ENCODE measurements around the gene DOCK9. TPM values are rescaled to one million over a fixed set of nuclear protein-coding genes. Genes with fewer than 3 reads are reported as not detected.

DOCK9 gene
- total and polyA plus RNA-seq, 2 donors (not counting 3 experiments of a cell fraction or from before 2014, with no cell fraction given) = 147 to 323 TPM

GRCh38 chr13:98787173-98787572, 190.7 kb downstream of the DOCK9 start:
- Histone ChIP-seq H4K20me1 (replicated peaks; ENCODE audit: control insufficient read depth, extremely low read depth, insufficient read depth, low read length) (no peaks in the 10 kb centered on the region), H3K27ac (ENCODE audit: insufficient read depth, low read depth, low read length) (no peak overlapping the region), H3K9ac (replicated peaks; ENCODE audit: extremely low read depth, insufficient read depth, low read length) (no peak overlapping the region), H3K4me2 (ENCODE audit: insufficient read depth, low read length) (no peak overlapping the region), H3K9me3 (replicated peaks; ENCODE audit: control insufficient read depth, insufficient read depth, low read length) (no peaks in the 10 kb centered on the region), H2AFZ (ENCODE audit: low read depth, low read length) (no peak overlapping the region), H3K36me3 (ENCODE audit: control insufficient read depth in 2 of 2, extremely low read depth in 1 of 2, insufficient read depth in 2 of 2, low read length in 2 of 2) (no peaks in the 10 kb centered on the region), H3K9me1 (replicated peaks; ENCODE audit: control insufficient read depth, extremely low read depth, insufficient read depth, low read length) (no peaks in the 10 kb centered on the region), H3K79me2 (ENCODE audit: control insufficient read depth, insufficient read depth, low read length) (no peaks in the 10 kb centered on the region), H3K4me1 (ENCODE audit: control insufficient read depth, extremely low read depth, insufficient read depth, low read length) (no peaks in the 10 kb centered on the region), H3K27me3 (ENCODE audit: control insufficient read depth in 2 of 2, insufficient read depth in 2 of 2, low read length in 2 of 2) (peaks cover 8 to 9% of the 10 kb centered on the region in 2 experiments), H3K4me3 (replicated peaks in 1 of 3; ENCODE audit: insufficient read depth in 1 of 3, low read depth in 1 of 3, low read length in 3 of 3) (no peak overlapping the region)
- no TSS peak for BruUV-seq (replicated peaks)
- POLR2A ChIA-PET = no interaction called here
- FAIRE-seq = no peak
- CTCF ChIA-PET = no interaction called here
- DNase-seq (ENCODE audit: low read depth, low spot score) = no peak
- dilution Hi-C loops (cut with MboI; ENCODE audit: extremely low pct_ligation_motif_present, low sequenced_read_pairs) = no loop called here
- TF ChIP-seq JUN (IDR thresholded peaks at IDR 0.05; ENCODE audit: borderline replicate concordance, insufficient read depth, insufficient read length, low read depth) (no peak), GATA2 (IDR thresholded peaks at IDR 0.05; ENCODE audit: insufficient read depth, insufficient read length, low read depth, low read length) (no peak), POLR2A (IDR thresholded peaks at IDR 0.05; ENCODE audit: low read depth, low read length) (no peak), MAX (IDR thresholded peaks at IDR 0.05; ENCODE audit: insufficient read depth, insufficient read length) (no peak), MYC (IDR thresholded peaks at IDR 0.05; ENCODE audit: low read depth, low read length) (no peak), POLR2AphosphoS5 (IDR thresholded peaks at IDR 0.05; ENCODE audit: insufficient read depth, low read depth, low read length) (no peak), FOS (IDR thresholded peaks at IDR 0.05; ENCODE audit: borderline replicate concordance, insufficient read depth, low read length) (no peak), EZH2 (IDR thresholded peaks at IDR 0.05; ENCODE audit: borderline replicate concordance, low read depth, low read length, severe bottlenecking) (no peak)
- intact Hi-C loops (cut with micrococcal nuclease) = no loop called here

DNA sequence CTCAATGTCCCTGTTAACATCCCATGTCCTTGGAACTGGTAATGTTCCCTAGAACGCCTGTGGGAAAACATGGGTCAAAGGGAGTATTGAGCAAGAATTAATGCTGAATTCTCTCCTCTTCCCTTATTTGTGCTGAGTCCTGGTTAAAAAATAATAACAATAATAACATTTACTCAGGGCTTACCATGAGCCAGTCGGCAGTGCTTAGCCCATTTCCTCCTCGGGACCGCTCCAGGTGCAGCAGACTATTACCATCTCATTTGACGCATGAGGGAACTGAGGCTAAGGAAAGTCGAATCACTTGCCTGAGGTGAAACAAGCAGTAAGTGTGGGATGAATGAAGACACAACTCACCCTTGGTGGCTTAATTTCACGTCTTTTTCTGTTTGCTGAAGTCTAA, 191.8 kb downstream of the DOCK9 start:
- Histone ChIP-seq H4K20me1 (replicated peaks; ENCODE audit: control insufficient read depth, extremely low read depth, insufficient read depth, low read length) (no peaks in the 10 kb centered on the region), H3K4me1 (ENCODE audit: control insufficient read depth, extremely low read depth, insufficient read depth, low read length) (no peaks in the 10 kb centered on the region), H3K9me1 (replicated peaks; ENCODE audit: control insufficient read depth, extremely low read depth, insufficient read depth, low read length) (no peaks in the 10 kb centered on the region), H3K4me3 (replicated peaks in 1 of 3; ENCODE audit: insufficient read depth in 1 of 3, low read depth in 1 of 3, low read length in 3 of 3) (no peak overlapping the region), H2AFZ (ENCODE audit: low read depth, low read length) (no peak overlapping the region), H3K36me3 (ENCODE audit: control insufficient read depth in 2 of 2, extremely low read depth in 1 of 2, insufficient read depth in 2 of 2, low read length in 2 of 2) (no peaks in the 10 kb centered on the region), H3K4me2 (ENCODE audit: insufficient read depth, low read length) (no peak overlapping the region), H3K27me3 (ENCODE audit: control insufficient read depth in 2 of 2, insufficient read depth in 2 of 2, low read length in 2 of 2) (peaks cover 8 to 9% of the 10 kb centered on the region in 2 experiments), H3K27ac (ENCODE audit: insufficient read depth, low read depth, low read length) (no peak overlapping the region), H3K9ac (replicated peaks; ENCODE audit: extremely low read depth, insufficient read depth, low read length) (no peak overlapping the region), H3K79me2 (ENCODE audit: control insufficient read depth, insufficient read depth, low read length) (no peaks in the 10 kb centered on the region), H3K9me3 (replicated peaks; ENCODE audit: control insufficient read depth, insufficient read depth, low read length) (no peaks in the 10 kb centered on the region)
- CTCF ChIA-PET = no interaction called here
- intact Hi-C loops (cut with micrococcal nuclease) (no loop called here), dilution Hi-C loops (cut with MboI; ENCODE audit: extremely low pct_ligation_motif_present, low sequenced_read_pairs) (no loop called here)
- no peak for DNase-seq (ENCODE audit: low read depth, low spot score)
- POLR2A ChIA-PET = no interaction called here
- no peak for TF ChIP-seq GATA2 (IDR thresholded peaks at IDR 0.05; ENCODE audit: insufficient read depth, insufficient read length, low read depth, low read length)
- no peak for TF ChIP-seq POLR2AphosphoS5 (IDR thresholded peaks at IDR 0.05; ENCODE audit: insufficient read depth, low read depth, low read length)
- TF ChIP-seq, protein P1, sequence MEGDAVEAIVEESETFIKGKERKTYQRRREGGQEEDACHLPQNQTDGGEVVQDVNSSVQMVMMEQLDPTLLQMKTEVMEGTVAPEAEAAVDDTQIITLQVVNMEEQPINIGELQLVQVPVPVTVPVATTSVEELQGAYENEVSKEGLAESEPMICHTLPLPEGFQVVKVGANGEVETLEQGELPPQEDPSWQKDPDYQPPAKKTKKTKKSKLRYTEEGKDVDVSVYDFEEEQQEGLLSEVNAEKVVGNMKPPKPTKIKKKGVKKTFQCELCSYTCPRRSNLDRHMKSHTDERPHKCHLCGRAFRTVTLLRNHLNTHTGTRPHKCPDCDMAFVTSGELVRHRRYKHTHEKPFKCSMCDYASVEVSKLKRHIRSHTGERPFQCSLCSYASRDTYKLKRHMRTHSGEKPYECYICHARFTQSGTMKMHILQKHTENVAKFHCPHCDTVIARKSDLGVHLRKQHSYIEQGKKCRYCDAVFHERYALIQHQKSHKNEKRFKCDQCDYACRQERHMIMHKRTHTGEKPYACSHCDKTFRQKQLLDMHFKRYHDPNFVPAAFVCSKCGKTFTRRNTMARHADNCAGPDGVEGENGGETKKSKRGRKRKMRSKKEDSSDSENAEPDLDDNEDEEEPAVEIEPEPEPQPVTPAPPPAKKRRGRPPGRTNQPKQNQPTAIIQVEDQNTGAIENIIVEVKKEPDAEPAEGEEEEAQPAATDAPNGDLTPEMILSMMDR (IDR thresholded peaks at IDR 0.05; ENCODE audit: extremely low read depth in 1 of 2, insufficient read depth in 1 of 2, low read depth in 1 of 2, low read length in 2 of 2) = no peak
- TF ChIP-seq POLR2A (IDR thresholded peaks at IDR 0.05; ENCODE audit: low read depth, low read length) = no peak
- TF ChIP-seq MAX (IDR thresholded peaks at IDR 0.05; ENCODE audit: insufficient read depth, insufficient read length) = no peak
- no peak for TF ChIP-seq FOS (IDR thresholded peaks at IDR 0.05; ENCODE audit: borderline replicate concordance, insufficient read depth, low read length)
- no peak for TF ChIP-seq JUN (IDR thresholded peaks at IDR 0.05; ENCODE audit: borderline replicate concordance, insufficient read depth, insufficient read length, low read depth)
- TF ChIP-seq EZH2 (IDR thresholded peaks at IDR 0.05; ENCODE audit: borderline replicate concordance, low read depth, low read length, severe bottlenecking) = no peak
- no peak for TF ChIP-seq MYC (IDR thresholded peaks at IDR 0.05; ENCODE audit: low read depth, low read length)
- no peak for FAIRE-seq
- BruUV-seq (replicated peaks) = no TSS peak

Measured in endothelial cell of umbilical vein (primary cell).